NCI-H510A (cell line): ENCODE results near the gene TMEM229A.
"Not testable (repeated sequence)": the region's sequence is repeated elsewhere in the genome, so short reads cannot be mapped to it uniquely, and the experiment has no call there.

Source experiments
- DNase-seq: peaks from one replicate; lab custom pipeline; 2025; lab: John Stamatoyannopoulos, UW

The TMEM229A gene

DNA sequence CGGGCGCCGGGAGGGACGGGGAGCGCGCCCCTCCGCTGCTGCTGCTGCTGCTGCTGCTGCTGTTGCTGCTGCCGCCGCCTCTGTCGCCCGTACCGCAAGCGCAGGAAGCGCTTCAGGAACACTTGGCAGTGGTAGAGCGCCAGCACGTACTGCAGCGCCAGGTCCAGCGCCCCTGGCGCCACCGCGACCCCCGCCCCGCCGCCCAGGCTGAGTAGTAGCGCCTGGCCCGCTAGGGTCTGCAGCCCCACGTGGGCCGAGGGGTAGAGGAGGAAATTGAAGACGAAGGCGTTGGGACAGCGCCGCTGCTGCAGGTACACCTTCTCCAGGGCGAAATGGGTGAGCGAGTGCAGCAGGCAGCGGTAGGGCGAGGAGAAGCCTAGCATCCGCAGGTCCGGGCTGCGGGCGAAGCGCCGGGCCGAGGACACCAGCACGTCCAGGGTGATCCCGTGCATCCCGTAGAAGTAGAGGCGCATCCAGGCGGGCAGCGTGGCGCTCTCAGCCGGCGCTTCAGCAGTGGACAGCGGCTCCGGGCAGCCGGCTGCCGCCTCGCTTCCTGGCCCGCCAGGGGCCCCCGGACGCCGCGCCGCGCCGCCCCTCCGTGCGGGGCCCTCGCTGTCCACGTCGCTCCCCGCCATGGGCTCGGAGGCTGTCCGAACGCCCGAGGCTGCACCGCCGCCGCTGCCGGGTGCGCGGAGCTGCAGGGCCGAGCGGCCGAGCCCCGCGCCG is at the start of gene TMEM229A:
TSS of gene TMEM229A (minus strand) at position 699 of the 726 bp plus-strand sequence. CDS start at position 635, 64 bp downstream.
- no peak for DNase-seq

DNA sequence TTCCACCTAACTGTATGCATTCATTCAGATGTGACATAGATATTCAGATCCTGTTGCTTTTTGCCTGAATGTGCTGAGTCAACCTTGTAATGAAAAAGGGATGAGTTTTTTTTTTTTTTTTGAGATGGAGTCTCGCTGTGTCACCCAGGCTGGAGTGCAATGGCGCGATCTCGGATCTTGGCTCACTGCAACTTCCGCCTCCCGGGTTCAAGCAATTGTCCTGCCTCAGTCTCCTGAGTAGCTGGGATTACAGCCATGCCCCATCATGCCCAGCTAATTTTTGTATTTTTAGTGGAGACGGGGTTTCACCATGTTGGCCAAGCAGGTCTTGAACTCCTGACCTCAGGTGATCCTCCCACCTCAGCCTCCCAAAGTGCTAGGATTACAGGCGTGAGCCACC is 49.4 kb upstream of the TMEM229A start:
- DNase-seq = not testable (repeated sequence)

- DNase-seq = no peak
These were observed 44.7 kb upstream of the TMEM229A start for GRCh38 chr7:124077546-124077945.

- no peak for DNase-seq
These were observed 44.0 kb upstream of the TMEM229A start for GRCh38 chr7:124076841-124077240.

GRCh38 chr7:124074007-124074406 is 41.1 kb upstream of the TMEM229A start:
- DNase-seq = no peak

DNA sequence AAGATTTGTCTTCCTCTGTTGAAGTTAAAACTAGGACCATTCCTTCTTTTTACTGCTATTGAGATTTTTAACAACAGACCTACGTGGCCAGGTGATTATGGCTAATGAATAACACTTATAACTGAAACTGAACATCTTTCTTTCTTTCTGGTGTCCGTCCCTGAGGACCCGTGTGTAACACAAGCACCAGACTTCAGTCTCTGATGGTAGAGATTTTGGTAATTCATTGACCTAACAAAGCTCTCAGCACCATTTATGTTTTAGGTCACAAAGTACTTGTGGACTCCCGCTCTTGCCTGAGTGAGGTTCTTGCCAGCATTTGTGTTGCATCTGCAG is 40.4 kb upstream of the TMEM229A start:
- no peak for DNase-seq

DNA sequence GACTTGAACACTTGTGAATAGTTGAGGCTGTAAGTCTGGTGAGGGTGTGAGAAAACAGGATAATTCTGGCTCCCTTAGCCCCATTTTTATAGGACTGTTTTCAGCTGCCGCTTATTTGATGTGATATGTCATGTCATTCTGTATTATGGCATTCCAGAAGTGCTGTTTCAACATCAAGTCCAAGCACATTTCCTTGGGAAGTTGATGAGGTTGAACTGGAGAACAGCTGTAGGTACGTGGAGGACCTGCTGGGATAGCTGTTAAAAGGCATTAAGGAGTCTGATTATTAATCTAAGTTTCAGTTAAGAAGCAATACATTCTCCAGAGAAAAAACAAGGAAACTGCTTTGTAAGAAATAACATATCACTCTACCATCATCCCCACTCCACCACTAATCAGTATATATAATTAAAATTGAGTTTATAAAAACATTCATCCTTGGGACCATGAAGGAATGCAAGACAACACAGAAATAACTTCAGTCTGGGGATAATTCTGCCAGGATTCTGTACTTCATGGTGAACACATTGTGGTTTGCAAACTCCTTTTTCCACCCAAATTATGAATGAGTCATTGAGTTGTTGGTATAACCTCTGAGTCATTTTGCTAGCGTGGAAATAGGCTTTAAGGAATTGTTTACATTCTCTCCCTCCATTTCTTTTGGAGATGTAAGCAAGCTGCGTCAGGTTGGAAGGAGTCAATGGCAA is 39.9 kb upstream of the TMEM229A start:
- DNase-seq = no peak

DNA sequence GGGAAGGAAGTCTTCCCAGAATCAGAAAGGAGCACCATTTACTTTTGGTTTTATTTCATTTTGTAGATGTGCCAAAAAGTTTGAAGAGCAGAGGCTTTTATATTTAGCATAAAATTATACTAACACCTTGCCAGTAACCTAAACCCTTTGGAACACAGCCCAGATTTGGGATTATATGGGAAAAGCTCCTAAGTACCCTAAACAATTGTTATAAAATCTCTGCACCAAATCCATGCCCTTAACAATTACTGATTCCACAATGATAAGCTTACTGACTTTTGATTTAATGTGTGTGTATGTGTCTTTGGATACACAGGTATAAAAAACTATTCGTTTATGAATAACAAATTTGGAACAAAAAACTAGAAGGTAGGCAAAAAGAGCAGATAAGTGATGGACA is 39.0 kb upstream of the TMEM229A start:
- no peak for DNase-seq

DNA sequence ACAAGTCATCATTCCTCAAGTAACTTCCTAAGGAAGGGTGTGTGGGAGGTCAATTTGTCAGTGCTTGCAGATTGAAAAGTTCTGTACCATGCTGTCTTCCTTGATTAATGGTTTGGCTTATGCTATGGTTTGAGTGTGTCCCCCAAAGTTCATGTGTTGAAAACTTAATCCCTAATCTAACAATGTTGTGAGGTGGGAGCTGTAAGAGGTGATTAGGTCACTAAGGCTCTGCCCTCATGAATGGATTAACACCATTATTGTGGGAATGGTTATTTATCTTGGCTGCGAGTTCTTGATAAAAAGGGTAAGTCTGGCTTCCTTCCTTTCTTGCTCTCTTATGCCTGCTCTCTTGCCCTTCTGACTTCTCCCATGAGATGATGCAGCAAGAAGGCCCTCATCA is 29.3 kb upstream of the TMEM229A start:
- no peak for DNase-seq

DNA sequence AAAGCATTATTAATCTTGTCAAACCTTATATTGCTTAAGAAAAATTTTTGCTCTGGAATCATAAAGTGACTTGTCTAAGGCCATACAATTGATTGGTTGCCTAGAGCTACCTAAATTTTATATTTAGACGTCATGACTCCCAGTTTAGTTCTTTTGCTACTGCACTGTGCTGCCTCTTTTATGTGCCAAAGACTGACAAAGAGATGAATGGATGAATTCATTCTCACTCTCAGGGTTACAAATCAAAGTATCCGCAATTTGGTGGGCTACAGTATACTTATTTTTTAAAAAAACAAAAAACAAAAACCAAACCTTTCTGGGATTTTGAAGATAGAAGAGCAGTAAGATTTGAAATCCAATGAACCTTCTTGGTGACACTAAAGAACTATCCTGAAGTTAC is 27.7 kb upstream of the TMEM229A start:
- no peak for DNase-seq

- no peak for DNase-seq
These were observed 26.5 kb upstream of the TMEM229A start for GRCh38 chr7:124059375-124059774.

DNA sequence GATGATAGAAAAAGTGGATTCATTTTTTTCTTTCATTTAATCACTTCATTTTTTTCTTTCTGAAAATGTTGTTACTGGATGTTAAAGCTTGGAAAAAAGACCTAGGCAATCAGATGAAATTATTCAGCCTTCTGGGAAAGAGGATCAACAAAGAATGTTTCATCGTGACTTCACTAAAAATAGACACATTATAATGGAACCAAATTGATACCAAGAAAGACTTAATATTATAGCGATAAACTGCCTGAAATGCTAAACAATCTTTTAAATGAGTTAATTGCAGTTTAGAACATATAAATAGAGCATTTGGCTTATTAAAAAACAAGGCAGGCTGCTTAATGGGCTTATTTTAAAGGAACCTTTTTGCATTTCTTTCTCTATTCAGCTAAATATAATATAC is 25.6 kb upstream of the TMEM229A start:
- no peak for DNase-seq

- no peak for DNase-seq
These were observed 25.0 kb upstream of the TMEM229A start for GRCh38 chr7:124057872-124058271.

DNA sequence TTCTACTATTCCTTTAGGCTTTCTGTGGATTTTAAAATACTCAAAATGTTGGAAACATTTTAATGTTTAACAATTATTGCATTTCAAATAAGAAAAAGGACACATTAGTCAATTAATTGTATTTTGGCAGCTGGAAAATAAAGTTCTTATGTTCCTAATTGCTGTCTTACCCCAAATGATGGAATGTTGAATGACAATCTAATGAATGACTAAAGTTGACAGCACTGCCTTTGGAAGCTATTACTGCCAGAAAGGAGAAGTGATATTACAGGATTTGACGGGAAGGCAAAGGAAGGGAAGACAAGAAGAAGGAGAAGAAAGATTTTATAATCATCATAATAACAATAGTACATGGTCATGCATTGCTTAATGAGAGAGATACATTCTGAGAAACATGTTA is 23.4 kb upstream of the TMEM229A start:
- no peak for DNase-seq

- DNase-seq = no peak
These were observed 19.0 kb upstream of the TMEM229A start for GRCh38 chr7:124051681-124052377.

DNA sequence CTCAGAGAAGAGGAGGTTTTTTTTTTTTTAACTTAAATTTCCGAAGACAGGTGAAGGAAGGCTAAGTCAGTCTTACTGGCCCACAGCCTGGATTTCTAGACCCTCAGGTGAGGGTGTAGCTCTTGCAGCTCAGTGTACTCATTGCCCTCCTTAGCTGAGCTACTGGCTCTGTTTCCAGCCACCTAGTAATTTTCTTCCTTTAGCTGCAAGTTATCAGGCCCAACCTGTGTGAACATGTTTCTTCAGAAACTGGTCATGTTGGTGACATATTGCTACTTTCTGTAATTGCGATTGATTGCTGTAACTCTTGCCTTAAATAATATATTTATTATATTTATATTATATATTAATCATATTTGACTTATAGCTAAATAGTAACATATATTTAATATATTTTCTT is 10.0 kb upstream of the TMEM229A start:
- no peak for DNase-seq

- no peak for DNase-seq
These were observed 8.6 kb upstream of the TMEM229A start for GRCh38 chr7:124041439-124041838.

DNA sequence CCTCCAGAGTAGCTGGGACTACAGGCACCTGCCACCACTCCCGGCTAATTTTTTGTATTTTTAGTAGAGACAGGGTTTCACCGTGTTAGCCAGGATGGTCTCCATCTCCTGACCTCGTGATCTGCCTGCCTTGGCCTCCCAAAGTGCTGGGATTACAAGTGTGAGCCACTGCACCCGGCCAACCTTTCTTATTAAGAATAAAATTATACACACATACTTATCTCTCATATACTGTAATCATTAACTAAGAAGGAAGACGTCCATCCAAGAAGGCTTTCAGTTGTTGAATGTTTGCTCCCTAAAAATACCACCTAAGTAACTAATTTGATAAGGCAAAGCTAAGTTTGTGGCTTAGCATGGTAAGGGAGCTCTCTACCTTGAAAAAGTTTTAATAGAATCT is 5.0 kb upstream of the TMEM229A start:
- not testable (repeated sequence) for DNase-seq

- DNase-seq = no peak
These were observed 2.8 kb upstream of the TMEM229A start for GRCh38 chr7:124035706-124036105.

DNA sequence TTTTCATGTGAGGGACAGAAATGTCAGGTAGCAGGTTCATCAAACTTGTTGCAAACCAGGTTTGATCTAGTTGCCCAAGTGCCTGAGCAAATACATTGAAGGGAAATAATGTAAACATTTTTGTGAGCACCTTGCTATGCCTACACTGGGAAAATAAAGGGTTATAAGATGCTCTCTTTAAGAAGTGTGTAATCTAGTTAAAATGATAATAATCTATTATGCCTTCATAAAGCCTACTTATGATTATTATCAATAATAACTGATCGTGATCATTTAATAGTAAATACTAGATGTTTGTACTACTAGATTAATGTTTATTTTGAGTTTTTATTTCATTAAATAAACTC is 1.9 kb upstream of the TMEM229A start:
- no peak for DNase-seq

GRCh38 chr7:124033807-124034753 is 1.2 kb upstream of the TMEM229A start:
- no peak for DNase-seq
